Measurements from ENCODE around the gene DHRS7.

DNA sequence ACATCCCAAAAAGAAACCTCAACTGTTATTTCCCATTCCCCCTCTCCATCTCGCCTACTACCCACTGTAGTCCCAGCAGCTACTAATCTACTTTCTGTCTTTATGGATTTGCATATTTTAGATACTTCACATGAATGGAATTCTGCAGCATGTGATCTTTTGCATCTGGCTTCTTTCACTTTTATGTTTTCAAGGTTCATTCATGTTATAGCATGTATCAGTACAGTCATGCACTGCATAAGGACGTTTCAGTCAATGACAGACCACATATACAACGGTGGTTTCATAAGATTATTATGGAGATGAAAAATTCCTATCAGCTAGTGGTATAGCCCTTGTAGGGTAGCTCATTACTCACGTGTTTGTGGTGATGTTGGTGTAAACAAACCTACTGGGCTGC, 49.0 kb downstream of the DHRS7 start:
- TF ChIP-seq, protein P1, sequence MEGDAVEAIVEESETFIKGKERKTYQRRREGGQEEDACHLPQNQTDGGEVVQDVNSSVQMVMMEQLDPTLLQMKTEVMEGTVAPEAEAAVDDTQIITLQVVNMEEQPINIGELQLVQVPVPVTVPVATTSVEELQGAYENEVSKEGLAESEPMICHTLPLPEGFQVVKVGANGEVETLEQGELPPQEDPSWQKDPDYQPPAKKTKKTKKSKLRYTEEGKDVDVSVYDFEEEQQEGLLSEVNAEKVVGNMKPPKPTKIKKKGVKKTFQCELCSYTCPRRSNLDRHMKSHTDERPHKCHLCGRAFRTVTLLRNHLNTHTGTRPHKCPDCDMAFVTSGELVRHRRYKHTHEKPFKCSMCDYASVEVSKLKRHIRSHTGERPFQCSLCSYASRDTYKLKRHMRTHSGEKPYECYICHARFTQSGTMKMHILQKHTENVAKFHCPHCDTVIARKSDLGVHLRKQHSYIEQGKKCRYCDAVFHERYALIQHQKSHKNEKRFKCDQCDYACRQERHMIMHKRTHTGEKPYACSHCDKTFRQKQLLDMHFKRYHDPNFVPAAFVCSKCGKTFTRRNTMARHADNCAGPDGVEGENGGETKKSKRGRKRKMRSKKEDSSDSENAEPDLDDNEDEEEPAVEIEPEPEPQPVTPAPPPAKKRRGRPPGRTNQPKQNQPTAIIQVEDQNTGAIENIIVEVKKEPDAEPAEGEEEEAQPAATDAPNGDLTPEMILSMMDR (IDR thresholded peaks at IDR 0.05) = no peak
- TF ChIP-seq POLR2A (IDR thresholded peaks at IDR 0.05) = no peak
